ENCODE results near the gene ZNF536.
A peak's percentile ranks its signal among the peaks of the same experiment; 100 is the strongest.
"Not testable (repeated sequence)": the region's sequence is repeated elsewhere in the genome, so short reads cannot be mapped to it uniquely, and the experiment has no call there.

Gene ZNF536

DNA sequence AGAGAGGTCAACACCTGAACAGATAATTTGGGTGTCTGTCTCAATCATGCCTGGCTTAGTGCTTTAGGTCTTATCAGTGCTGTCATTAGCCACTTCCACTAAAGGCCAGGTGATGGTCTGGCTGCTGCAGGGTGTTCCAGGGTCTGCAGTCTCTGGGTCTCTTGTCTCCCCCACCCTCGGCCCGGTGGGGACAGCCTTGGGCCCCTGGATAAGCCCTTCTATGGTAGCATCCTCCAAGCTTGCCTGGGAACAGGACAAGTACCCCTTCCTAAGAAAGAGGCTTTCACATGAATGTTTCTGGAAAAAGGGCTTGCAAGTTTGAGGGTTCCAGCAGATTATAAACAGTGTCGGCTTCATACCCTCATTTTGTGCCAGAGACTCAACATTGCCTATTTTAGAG is 29.3 kb upstream of the ZNF536 start:
- DNase-seq: no peak

- DNase-seq: peak; percentile 15
Measured at GRCh38 chr19:30344446-30345425, 27.4 kb upstream of the ZNF536 start.

GRCh38 chr19:30345686-30346085 is 26.5 kb upstream of the ZNF536 start:
- no peak for DNase-seq

DNA sequence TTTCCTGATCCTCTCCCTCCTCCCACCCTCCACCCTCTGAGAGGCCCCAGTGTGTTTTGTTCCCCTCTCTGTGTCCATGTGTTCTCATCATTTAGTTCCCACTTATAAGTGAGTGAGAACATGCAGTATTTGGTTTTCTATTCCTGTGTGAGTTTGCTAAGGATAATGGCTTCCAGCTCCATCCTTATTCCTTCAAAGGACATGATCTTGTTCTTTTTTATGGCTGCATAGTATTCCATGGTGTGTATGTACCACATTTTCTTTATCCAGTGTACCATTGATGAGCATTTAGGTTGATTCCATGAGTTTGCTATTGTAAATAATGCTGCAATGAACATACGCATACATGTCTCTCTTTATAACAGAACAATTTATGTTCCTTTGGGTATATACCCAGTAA is 25.7 kb upstream of the ZNF536 start:
- not testable (repeated sequence) for DNase-seq

DNA sequence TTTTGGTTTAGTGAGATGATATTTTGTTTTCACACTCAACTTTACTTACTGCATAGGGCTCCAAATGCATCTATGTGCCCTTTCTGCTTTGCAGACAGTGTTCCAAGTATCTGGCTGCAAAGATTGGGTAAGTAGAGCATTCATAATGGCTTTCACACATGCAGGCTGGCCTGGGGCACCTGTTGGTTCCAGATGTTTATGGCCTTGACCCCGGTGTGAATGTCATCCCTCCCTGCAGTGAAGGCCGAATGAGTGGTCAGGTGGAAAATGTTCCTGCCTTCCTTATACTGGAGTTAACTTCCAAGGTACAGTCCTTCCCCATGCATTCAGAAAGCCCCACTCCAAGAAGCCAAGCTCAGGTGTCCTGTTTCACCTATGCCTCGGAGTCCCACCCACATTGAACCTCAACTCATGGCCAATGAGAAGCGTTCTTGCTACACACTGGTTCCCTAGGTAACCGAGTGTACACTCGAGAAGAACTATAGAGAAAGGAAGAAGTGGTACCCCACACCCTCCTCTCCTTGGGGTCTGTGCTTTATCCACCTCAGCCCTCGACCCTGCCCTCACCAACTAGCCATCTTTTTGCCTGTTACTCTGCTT is 23.0 kb upstream of the ZNF536 start:
- no peak for DNase-seq

GRCh38 chr19:30350692-30351663 is 21.2 kb upstream of the ZNF536 start:
- peak; percentile 86 for DNase-seq

DNA sequence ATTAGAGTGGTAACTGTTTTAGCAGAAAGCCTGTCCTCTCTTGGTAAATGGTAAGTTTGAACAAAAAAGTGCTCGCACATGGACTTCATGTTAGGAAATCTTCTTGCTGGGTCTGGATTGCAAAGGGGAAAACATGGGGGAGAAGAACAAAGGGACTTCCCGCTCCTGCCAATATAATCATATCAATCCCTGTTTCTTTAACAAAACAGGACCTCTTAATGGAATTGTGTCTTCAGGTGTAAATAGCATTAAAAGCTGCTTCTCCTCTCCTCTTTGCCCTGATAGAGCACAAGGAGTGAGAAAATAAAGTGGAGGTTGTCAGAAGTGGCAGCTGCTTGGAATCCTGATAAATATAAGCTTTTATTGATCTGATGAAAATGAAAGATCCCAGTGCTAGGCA is 20.4 kb upstream of the ZNF536 start:
- peak; percentile 93 for DNase-seq

GRCh38 chr19:30353394-30353945 is 18.7 kb upstream of the ZNF536 start:
- DNase-seq: no peak

- DNase-seq: no peak
Measured at GRCh38 chr19:30355586-30355985, 16.6 kb upstream of the ZNF536 start.

GRCh38 chr19:30356951-30357579 is 15.1 kb upstream of the ZNF536 start:
- no peak for DNase-seq

- no peak for DNase-seq
Measured at GRCh38 chr19:30357580-30357954, 14.6 kb upstream of the ZNF536 start.

DNA sequence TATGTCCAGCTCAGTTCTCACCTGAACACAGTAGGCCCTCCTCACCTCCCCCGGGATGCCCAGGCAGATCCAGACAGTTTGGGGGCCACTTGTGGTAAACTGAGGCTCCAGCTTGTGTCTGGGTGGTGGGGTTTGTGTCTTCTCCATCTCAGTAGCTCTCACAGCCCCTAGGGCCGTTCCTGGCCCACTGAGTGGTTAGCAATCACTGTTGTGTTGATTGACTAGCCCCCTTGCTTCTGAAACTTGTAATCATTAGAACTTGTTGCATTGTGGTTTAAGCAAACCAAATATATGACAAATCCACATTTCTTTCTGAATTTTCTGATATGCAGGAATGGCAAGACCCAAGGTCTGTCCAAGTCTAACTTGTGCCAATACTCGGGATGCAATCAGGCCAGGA is 13.9 kb upstream of the ZNF536 start:
- no peak for DNase-seq

DNA sequence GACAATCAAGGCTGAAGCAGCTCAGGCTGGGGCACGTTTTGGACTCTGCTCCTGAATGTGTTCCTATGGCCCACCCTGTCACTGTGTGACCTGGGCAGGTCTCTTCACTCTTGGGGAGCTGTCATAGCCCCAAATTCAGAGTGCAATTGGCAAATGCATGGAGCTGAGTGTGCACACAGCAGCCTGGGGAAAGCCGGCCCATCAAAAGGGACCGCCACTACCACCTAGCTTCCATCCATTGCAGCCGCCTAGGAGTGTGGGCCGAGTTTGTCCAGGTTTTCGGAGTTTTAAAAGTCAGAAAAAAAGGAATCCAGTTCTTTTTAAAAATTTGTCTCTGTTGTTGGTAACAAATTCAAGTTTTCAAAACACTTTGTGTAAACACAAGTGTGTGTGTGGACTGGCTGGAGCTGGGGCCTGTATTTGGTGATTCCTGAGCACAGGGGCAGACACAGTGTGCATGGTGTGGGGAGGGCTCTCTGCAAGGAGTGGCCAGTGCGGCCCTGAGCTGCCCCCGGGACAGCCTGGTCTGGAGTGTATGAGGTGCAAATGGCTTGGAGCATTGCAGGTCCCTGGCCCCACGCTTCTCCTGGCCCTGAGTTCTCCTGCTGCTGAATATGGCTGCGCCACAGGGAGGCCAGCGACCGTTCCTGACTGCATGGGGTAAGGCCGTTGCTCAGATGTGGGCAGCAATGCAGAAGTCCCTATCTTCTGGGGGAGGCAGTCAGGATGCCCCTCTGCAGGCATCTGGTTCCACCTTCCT is 13.2 kb upstream of the ZNF536 start:
- no peak for DNase-seq

GRCh38 chr19:30359936-30360335 is 12.2 kb upstream of the ZNF536 start:
- no peak for DNase-seq

DNA sequence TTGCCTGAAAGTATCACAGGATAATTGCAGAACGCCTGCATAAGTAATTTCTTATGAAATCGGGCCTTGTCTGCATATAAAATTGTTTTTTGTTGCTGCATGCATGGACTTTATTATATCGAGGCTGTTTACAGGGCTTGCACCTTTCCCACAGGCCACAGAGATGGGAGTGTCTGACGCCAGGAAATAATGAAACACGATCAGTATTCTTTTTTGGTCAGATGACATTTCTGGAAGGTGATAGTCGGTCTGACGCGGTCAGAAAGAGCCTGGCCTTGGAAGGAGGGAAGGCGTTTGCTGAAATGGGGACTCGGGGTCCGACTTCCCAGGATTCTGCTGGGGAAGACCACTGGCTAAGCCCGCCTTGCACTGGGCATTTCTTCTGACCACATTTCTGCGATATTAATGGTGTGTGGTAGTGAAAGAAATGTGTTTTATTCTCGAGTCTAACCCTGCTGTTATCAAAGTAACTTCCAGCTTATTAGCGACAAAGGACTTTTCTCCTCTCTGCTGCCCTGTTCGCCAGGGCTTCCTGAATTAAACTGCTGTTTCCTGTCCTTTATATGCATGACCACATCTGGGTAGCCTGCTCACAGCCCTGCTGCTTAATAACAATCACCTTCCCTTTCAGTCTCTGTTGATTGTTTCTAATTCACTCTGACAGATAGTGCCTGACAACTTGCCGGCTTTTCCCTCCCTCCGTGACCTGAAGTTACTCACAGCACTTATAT is 11.6 kb upstream of the ZNF536 start:
- no peak for DNase-seq

DNA sequence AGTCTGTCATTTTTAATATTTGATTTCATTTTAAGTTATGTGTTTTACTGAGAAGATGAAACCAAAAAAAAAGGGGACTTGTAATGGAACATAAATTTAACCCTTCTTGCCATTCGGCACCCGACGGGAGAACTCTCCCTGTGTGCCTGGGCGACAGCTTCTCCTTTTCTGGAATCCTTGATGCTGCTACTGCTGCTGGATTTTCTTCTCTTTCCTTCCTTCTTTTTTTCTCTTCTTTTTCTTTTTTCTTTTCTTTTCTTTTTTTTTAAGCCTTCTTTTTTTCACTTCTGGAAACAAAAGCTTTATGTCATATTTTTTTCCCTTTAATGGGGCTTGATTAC is 11.1 kb upstream of the ZNF536 start:
- no peak for DNase-seq

- DNase-seq: no peak
Measured at GRCh38 chr19:30361721-30362120, 10.5 kb upstream of the ZNF536 start.

- no peak for DNase-seq
Measured at GRCh38 chr19:30362156-30362754, 9.9 kb upstream of the ZNF536 start.

DNA sequence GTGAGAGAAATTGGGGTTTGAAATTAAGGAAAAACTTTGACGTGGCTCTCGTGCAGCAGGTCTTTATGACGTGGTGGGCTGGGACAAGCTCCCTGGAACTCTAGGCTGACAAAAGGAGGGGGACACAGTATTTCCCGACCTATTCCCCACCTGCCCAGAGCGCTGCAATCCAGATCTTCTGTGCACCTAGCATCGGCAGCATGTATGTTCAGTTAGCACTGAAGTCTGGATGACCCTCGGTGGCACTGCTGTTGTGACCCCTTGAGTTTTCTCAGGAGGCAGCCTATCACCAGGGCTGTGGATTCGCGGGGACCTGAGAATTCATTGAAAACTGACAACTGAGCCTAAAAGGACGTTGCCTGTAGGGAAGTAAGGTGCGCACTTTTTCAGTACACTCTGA is 9.1 kb upstream of the ZNF536 start:
- DNase-seq: no peak
